ENCODE data around the gene EHBP1. TPM values are rescaled to one million over a fixed set of nuclear protein-coding genes. Genes with fewer than 3 reads are reported as not detected.
A peak's percentile ranks its signal among the peaks of the same experiment; 100 is the strongest.
"Not testable (repeated sequence)": the region's sequence is repeated elsewhere in the genome, so short reads cannot be mapped to it uniquely, and the experiment has no call there.

The EHBP1 gene
- total RNA-seq, 1 donor from 2014 or later = 19.4 TPM

DNA sequence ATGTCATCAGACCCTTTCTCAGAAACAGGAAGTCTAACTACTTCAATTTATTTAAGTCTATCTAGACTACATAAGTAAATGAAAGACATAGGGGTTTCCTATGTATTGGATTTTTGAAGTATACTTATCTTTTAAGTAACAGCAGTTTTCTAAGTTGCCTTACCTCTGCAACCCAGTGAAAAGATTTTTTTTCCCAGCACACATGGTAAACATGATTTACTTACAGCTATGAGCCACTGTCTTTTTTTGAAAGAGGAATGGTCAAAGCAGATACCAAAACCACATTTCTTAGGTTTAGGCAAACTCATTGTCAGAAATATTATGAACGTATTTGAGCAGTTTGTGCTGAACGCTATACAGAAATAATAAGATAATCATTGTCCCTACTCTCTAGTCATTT is 266.4 kb downstream of the EHBP1 start:
- intact Hi-C loops (cut with DNase I) = no loop called here
- no peak for DNase-seq (ENCODE audit: low spot score)

DNA sequence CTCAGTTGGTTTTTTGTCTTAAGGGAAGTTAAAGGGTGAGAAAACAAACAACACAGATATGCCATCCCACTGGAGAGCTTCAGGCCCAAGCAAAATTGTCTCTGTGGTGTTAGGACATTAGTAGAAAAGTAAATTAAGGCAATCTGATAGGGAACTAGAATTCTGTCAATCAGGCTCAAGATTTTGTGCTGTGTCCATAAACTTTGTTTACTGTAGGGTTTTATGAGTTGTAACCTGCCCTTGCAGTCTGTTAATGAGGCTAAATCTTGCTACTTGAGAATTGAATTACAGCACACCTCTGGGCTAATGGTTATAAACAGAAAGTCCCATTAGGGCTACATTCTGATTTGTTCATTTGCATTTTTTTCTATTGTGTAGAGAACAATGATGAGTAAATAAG is 267.1 kb downstream of the EHBP1 start:
- intact Hi-C loops (cut with DNase I) = no loop called here
- no peak for DNase-seq (ENCODE audit: low spot score)

DNA sequence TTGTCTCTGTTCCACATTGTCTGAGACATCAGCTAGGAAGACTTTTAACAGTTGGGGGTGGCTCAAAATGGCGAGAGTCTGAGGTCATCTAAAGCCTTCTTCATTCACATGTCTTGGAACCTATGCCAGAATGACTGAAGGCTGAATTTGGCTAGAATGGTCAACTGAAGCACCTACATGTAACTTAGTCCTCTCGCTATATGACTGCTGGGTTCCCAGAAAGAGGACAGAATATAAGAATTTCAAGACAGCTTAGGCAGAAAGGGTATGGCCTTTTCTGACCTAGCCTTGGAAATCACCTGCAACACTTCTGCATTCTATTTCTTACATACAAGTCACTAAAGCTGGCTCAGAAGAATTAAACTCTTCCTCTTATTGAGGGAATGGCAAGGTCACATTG is 269.5 kb downstream of the EHBP1 start:
- intact Hi-C loops (cut with DNase I) = no loop called here
- no peak for DNase-seq (ENCODE audit: low spot score)

DNA sequence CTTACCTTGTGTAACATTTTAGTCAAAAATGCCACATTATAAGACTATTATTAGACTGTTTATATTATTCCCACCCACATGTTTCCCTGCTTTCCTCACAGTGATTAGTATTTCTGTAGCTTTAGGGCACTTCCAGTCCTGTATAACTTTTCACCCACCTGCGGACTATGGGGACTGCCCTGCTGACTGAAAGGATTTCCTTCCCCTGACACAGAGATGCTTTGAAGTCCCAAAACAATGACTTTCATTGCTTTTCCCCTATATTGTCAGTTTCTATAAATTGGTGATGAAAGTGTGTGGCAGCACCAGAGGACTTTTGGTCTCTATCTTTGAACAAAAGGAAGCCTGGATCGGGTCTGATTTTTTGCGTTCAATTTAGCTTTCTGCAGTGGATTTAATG is 286.1 kb downstream of the EHBP1 start:
- DNase-seq (ENCODE audit: low spot score) = no peak
- intact Hi-C loops (cut with DNase I) = no loop called here

DNA sequence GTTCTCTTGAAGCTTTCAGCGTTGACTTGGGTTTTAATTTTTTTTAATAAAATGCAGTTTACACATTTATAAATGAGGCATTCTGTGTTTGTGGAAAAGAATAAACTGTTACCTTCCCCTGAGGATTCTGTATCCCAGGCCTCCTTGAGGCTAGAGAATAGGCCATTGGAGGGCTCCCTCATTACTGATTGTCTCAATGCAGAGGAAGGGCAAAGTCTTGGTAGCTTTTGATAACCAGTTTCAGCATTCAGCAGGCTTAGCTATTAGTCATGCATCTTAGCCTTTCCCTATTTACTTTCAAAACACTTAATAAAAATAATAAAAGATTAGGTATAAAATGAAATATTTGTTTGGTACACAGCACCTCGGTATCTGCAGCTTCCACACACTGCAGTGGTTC is 287.0 kb downstream of the EHBP1 start:
- intact Hi-C loops (cut with DNase I) = no loop called here

DNA sequence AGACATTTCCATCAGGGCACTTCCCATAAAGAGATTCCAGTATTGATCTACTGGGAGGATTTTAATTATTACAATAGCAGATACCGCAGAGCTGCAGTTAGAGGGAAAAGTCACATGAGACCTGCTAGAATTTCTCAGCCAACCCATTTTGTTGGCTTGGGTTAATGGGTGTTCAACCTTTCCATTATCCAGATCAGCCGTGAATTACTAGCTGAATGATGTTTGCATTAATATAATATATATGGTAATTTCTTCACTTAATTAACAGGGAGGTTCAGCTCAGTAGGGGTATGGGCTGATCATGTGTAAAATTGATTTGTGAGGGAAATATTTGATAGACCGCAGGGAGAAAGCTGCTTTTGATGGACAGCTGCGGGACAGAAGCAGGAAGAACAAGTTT is 288.7 kb downstream of the EHBP1 start:
- intact Hi-C loops (cut with DNase I) = no loop called here
- no peak for DNase-seq (ENCODE audit: low spot score)

More for the DNA sequence above, 287.0 kb downstream of the EHBP1 start:
- no peak for DNase-seq (ENCODE audit: low spot score)

DNA sequence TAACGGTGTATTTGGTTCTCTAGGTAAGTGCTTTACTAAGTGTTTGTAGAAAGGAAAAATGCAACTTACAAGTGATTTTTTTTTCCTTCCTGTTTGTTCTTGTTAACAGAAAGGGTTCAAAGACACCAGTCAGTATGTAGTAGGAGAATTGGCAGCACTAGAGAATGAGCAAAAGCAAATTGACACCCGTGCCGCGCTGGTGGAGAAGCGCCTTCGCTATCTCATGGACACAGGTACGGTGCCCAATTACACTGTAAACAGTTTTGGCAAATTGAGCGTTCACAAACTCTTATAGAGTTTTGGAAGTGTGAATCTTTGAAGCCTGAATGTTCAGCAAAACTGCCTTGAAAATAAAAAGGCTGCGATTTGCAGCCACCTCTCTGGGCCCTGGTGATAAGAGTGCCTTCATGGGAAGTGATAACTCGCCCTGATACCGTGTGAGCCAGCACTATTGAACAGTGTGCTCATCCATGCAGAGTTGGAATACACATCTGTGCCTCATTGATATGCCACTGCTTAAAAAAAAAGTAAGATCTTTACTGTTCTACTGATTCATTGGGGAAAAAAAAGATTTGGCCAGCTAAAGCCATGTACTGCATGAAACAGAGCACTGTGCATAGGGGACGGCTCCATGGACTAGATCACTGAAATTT is 291.1 kb downstream of the EHBP1 start:
- DNase-seq (ENCODE audit: low spot score) = no peak
- intact Hi-C loops (cut with DNase I) = no loop called here

DNA sequence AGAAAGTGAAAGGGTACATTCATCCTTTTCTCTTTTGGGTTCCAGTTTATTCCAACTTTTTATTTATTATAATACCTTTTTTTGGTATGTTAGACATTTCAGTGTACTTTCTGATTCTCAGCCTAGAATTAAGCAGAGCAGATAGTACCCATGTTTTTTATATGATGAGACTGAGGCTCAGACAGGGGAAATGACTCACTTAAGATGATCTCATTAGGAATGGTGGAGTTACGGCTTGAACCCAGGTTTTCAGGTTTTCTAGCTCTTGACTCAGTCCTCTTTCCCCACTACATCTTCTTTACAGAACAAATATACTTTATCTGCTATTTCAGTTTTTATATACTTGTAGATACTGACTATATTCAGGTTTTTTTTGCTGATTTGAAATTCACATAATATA is 293.4 kb downstream of the EHBP1 start:
- intact Hi-C loops (cut with DNase I) = no loop called here

DNA sequence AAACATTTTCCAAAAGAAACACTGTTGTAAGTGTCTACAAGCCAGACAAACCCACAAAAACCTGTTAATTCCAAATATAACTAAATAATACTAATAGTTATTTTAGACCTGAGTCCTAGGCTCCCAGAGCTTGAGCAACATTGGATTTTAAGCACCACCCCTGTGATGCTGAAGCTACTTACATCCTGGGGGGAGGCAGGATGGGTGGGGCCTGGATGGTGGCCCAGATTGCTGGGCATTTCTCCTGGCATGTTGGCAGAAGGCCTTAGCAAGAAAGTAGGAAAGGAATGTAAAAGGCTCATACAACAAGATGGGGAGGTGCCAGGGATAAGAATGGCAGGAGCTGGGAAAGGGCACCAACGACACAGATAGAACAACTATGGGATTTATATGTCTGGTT is 294.4 kb downstream of the EHBP1 start:
- peak; percentile 77 for DNase-seq (ENCODE audit: low spot score)
- intact Hi-C loops (cut with DNase I) = no loop called here

More for the DNA sequence above, 293.4 kb downstream of the EHBP1 start:
- no peak for DNase-seq (ENCODE audit: low spot score)

DNA sequence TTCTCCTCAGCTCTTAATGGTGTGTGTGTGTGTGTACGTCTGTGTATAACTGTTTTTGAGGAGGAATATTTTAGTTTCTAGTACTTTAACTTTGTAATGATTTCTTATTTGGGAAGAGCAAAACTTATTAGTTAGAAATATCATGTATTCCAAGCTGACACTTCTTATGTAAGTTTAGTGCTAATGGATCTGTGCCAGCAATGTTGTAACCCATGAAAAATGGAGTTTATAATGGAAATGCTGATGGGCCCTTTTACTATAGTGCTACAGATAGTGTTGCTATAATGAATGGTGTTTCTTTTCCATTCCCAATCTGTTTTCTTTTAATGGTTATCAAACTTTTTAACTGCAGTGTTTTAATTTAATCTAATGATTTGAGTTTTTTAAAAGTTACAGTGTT is 295.3 kb downstream of the EHBP1 start:
- DNase-seq (ENCODE audit: low spot score) = no peak
- intact Hi-C loops (cut with DNase I) = no loop called here

DNA sequence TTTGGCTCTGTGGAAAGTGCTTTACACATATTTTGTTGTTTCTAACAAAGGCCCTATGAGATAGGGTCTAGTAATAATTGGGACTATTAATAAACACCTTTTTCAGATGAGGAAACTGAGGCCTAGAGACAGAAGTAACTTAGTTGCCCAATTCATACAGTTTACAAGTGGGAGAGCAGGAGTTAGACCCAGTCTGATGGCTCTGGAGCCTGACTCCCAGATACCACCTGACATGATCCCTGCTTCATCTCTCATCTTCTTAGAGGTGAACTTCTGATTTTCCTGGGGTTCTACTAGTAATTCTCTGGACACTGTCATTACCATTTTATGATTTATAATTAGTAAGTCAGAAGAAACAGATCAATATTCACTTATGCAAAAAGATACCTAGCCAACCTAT is 296.1 kb downstream of the EHBP1 start:
- no peak for DNase-seq (ENCODE audit: low spot score)
- intact Hi-C loops (cut with DNase I) = no loop called here

DNA sequence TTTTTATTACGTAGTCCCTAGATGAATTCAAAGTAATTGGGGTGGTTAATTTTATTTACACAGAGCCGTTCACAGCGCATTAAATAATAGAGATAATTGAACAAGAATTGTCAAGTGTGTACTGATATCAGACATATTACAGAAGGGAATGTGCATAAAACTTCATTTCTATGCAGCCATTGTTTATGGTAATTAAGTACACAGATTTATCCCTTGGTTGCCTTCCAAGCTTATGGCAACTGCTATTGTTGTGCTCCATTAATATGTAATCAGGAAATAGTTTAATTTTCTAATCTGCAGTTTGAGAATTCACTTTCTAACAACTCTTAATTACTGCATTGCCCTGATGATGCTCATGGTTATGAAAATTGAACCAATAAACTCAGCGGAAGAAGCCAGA is 297.8 kb downstream of the EHBP1 start:
- no peak for DNase-seq (ENCODE audit: low spot score)
- intact Hi-C loops (cut with DNase I) = no loop called here

DNA sequence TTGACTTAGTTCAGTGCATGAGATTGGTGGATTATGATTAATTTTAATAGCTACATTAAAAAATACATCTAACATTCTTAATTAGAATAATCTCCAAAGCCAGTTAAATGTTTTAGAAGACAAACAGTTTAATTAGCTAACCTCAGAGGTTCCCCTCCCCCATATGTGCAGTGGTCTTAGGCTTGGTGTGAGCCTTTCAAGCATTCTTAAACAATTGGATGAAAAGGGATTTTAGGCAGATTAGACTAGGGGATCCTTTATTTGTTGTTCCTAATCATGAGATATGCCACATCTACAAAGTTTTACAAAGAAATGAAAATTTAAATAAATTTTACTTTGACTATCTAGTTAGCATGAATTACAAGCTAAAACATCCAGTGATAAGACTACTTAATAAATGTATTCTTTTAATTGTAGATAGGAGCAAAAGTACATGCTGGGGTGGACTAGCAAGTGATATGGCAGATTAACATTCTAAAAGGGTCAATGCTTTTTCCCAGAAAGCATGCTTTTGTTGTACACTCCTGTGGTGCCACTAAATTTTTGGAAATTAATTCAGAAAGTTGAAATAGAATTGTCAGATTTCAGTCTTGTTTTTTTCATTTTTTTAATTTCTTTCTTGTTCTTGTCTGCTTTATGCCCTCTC is 302.4 kb downstream of the EHBP1 start:
- intact Hi-C loops (cut with DNase I) = no loop called here
- DNase-seq (ENCODE audit: low spot score) = no peak

DNA sequence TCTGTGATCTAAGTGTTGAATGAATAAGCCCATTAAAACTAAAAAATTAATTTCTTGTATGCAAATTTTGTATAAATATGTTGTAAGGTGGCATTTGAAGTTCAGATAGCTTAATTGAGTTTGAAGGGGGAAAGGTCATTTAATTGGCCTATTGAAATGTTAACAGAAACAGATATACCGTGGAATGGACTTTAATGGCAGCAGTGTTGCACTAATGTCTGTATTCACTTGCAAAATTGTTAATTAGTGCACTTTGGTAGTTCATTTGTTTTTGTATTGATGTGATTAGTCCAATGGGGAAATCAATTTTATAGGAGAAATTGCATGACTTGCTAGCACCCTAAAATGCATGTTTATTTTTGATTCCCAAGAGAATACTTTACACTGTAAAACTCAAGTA is 303.3 kb downstream of the EHBP1 start:
- intact Hi-C loops (cut with DNase I) = no loop called here
- DNase-seq (ENCODE audit: low spot score) = no peak

DNA sequence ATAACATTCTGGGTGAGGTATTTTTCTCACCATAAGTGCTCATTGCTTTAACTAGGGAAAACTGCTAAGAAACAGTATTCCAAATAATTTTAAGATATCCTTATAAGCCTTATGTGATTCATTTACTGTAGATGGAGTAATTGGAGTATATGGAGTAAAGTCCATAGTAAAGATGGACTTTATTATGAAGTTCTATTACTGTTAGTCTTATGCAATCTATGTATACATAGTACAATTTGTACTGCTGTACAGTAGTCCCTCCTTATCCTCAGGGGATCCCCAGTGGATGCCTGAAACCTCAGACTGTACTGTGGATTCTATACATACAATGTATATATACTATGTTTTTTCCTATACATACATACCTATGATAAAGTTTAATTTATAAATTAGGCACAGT is 304.0 kb downstream of the EHBP1 start:
- DNase-seq (ENCODE audit: low spot score) = no peak

DNA sequence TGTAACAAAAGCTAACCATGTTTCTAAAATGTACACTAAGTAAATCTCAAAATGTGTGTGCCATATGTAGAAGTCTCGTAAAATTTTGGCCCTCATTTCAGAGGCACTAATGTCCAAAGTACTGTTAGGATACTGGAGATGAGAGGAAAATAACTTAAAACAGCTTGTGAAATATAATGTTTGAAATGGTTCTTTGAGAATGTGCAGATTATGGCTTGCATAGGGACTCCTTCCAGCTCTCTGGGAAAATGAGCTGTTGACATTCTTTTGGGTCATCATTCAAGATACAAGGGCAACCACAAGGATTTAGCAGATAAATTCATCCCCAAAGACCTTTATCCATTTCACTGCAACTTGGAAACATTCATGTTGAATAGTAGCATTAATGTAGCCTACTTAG is 307.0 kb downstream of the EHBP1 start:
- no peak for DNase-seq (ENCODE audit: low spot score)
- intact Hi-C loops (cut with DNase I) = no loop called here

More for the DNA sequence above, 304.0 kb downstream of the EHBP1 start:
- intact Hi-C loops (cut with DNase I) = no loop called here

DNA sequence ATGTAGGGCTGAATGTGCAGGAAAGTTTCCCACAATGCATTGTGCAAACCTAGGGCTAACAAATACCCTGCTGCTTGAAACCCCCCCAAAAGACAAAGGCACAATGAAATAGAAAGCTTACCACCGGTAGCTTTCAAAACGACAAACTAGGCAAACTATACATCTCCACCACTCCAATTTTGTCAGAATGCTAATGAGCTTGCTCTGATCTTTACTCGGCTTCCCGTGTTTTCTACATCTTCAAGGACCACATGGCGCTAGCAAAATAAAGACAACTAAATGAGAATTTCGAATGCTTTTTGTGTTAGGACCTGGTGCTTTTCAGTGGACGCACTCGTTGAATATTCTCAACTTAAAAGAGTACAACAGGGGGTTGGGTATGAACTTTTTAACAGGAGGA is 307.9 kb downstream of the EHBP1 start:
- intact Hi-C loops (cut with DNase I) = no loop called here
- DNase-seq (ENCODE audit: low spot score) = no peak

DNA sequence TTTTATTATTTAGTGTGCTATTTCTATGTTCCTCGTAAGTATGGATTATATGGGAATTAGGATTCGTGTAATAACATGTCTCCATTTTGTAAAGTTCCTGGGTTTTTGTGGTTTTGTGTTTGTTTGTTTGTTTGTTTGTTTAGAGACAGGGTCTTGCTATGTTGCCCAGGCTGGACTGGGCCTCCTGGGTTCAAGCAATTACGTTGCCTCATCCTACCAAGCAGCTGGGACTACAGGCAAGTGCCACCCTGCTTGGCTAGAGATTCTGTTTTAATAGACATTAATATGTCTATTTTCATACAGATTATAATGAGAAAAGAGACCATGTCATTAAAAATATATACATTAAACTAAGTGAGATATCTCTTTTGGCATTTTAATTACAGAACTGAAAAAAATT is 309.9 kb downstream of the EHBP1 start:
- no peak for DNase-seq (ENCODE audit: low spot score)
- intact Hi-C loops (cut with DNase I) = no loop called here

DNA sequence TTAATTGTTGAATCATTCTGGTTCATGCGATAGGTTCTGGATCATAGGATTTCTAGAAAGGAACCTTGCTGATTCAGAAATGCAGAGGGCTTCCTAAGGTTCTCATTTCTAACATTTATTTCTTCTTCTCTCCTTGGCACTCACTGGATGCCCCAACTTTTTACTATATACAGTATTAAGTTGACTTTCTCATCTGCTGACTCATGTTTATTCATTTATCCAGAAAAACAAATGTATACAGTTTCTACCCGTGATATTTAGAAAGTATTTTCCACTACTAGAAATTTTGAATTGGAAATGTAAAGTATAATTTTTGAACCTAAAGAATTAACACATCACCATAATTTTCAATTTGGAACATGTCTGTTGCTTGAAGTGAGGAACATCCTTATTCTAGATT is 312.9 kb downstream of the EHBP1 start:
- DNase-seq (ENCODE audit: low spot score) = no peak
- intact Hi-C loops (cut with DNase I) = no loop called here

DNA sequence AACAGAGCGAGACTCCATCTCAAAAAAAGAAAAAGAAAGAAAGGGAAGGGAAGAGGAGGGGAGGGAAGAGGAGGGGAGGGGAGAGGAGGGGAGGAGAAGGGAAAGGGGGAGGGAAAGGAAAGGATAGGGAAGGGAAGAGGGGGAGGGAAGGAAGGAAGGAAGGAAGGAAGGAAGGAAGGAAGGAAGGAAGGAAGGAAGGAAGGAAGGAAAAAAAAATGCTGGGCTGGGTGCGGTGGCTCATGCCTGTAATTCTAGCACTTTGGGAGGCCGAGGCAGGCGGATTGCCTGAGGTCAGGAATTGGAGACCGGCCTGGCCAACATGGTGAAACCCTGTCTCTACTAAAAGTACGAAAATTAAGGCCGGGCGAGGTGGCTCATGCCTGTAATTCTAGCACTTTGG is 314.2 kb downstream of the EHBP1 start:
- not testable (repeated sequence) for DNase-seq (ENCODE audit: low spot score)
- intact Hi-C loops (cut with DNase I) = loop anchor here (5.0 kb wide), 1 partner anchor 232 kb away; no protein-coding TSS in a partner anchor

DNA sequence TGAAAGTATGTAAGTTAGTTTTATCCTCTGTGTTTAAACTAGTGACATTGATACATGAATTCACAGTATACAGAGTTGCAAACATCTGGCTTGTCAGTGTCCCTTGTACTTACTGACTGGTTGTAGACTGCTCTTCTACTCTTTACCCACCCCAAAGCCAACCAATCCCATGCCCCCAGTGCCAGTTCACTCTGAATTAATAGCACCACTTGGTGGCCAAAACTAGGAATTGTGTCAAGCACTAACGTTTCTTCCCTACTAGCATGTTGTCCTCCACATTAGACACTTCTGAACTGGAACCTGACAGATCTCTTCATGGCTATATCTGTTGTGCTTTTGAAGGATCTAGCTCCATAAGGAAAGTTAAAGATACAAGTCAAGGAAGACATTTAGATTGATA is 317.9 kb downstream of the EHBP1 start:
- no peak for DNase-seq (ENCODE audit: low spot score)
- intact Hi-C loops (cut with DNase I) = loop anchor here (5.0 kb wide), 1 partner anchor 236 kb away; no protein-coding TSS in a partner anchor

DNA sequence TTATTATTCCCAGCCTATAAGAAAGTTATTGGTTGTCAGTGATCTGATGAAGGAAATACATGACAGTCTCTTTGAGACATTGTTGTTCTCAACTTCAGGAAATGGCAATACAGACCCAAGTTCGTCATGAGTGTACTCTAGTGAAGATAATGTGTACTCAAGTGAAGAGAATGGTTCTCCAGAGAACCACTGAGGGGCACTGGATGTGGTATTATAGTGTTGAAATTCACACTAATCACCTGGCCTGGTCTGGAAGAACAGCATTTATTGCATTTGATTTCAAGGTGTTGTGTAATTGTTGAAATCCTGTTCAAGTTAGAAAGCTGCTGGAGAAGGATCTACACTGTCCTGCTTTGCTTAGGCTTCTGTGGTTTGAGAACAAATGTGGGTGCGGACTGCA is 321.7 kb downstream of the EHBP1 start:
- no peak for DNase-seq (ENCODE audit: low spot score)
- intact Hi-C loops (cut with DNase I) = no loop called here

All from cardiac septum (tissue), 1 donor.